GM12891 (cell line): Measurements from ENCODE around the gene ANAPC1.
"Not testable (repeated sequence)": the region's sequence is repeated elsewhere in the genome, so short reads cannot be mapped to it uniquely, and the experiment has no call there.

Source experiments
- PAX5 ChIP-seq: IDR thresholded peaks from 2 replicates; pipeline ENCODE4 v1.6.1; 2011; ENCODE audit warnings: low read length, moderate library complexity, mild to moderate bottlenecking; ENCODE audit not compliant: insufficient read depth, severe bottlenecking
- POLR2A ChIP-seq: IDR thresholded peaks from 2 replicates; pipeline ENCODE4 v1.6.1; 2011; ENCODE audit warnings: low read depth, low read length, control low read depth
- POLR2AphosphoS5 ChIP-seq: IDR thresholded peaks from 2 replicates; pipeline ENCODE4 v1.6.1; 2011; ENCODE audit warnings: low read depth, low read length, control low read depth
- POU2F2 ChIP-seq: IDR thresholded peaks from 2 replicates; pipeline ENCODE4 v1.6.1; 2011; ENCODE audit warnings: low read depth, mild to moderate bottlenecking, control low read depth, low read length, moderate library complexity
- SPI1 ChIP-seq: IDR thresholded peaks from 2 replicates; pipeline ENCODE4 v1.6.1; 2011; ENCODE audit warnings: low read depth, low read length, control low read depth
- TAF1 ChIP-seq: IDR thresholded peaks from 2 replicates; pipeline ENCODE4 v1.6.1; 2011; ENCODE audit warnings: low read depth, low read length, control low read depth

- TF ChIP-seq SPI1, POLR2A, POLR2AphosphoS5, TAF1, PAX5, POU2F2: not testable (repeated sequence)
These were observed 49.8 kb downstream of the ANAPC1 start for GRCh38 chr2:111834221-111834620.
